Fibroblast of the conjunctiva (primary cell): ENCODE measurements around the gene EPHA6.
"Not testable (repeated sequence)": the region's sequence is repeated elsewhere in the genome, so short reads cannot be mapped to it uniquely, and the experiment has no call there.

Experiments used
- DNase-seq: peaks from one replicate; pipeline ENCODE4 v3.0.0-alpha.2; 2010; ENCODE audit warnings: low read depth

The EPHA6 gene

GRCh38 chr3:97181704-97182103 lies 367.3 kb downstream of the EPHA6 start:
- DNase-seq = no peak

GRCh38 chr3:97187771-97188170 lies 373.4 kb downstream of the EPHA6 start:
- DNase-seq = no peak

GRCh38 chr3:97189835-97190234 lies 375.4 kb downstream of the EPHA6 start:
- DNase-seq = no peak

GRCh38 chr3:97197083-97197482 lies 382.7 kb downstream of the EPHA6 start:
- DNase-seq = no peak

GRCh38 chr3:97197830-97198229 lies 383.4 kb downstream of the EPHA6 start:
- DNase-seq = no peak

- DNase-seq = no peak
These were observed 386.0 kb downstream of the EPHA6 start for GRCh38 chr3:97200387-97200786.

- DNase-seq = no peak
These were observed 387.4 kb downstream of the EPHA6 start for GRCh38 chr3:97201814-97202213.

GRCh38 chr3:97228966-97229365 lies 414.6 kb downstream of the EPHA6 start:
- no peak for DNase-seq

GRCh38 chr3:97230486-97230885 lies 416.1 kb downstream of the EPHA6 start:
- no peak for DNase-seq

- DNase-seq = no peak
These were observed 418.1 kb downstream of the EPHA6 start for GRCh38 chr3:97232393-97233034.

GRCh38 chr3:97235179-97235578 lies 420.8 kb downstream of the EPHA6 start:
- no peak for DNase-seq

- no peak for DNase-seq
These were observed 421.4 kb downstream of the EPHA6 start for GRCh38 chr3:97235611-97236315.

- no peak for DNase-seq
These were observed 427.0 kb downstream of the EPHA6 start for GRCh38 chr3:97241417-97241816.

- DNase-seq = no peak
These were observed 431.0 kb downstream of the EPHA6 start for GRCh38 chr3:97245201-97245910.

GRCh38 chr3:97256060-97256459 lies 441.7 kb downstream of the EPHA6 start:
- no peak for DNase-seq

GRCh38 chr3:97257942-97258697 lies 443.7 kb downstream of the EPHA6 start:
- no peak for DNase-seq

GRCh38 chr3:97259263-97259662 lies 444.9 kb downstream of the EPHA6 start:
- no peak for DNase-seq

- DNase-seq = no peak
These were observed 449.8 kb downstream of the EPHA6 start for GRCh38 chr3:97264180-97264579.

GRCh38 chr3:97265237-97266005 lies 451.0 kb downstream of the EPHA6 start:
- DNase-seq = no peak

GRCh38 chr3:97269202-97269601 lies 454.8 kb downstream of the EPHA6 start:
- no peak for DNase-seq

GRCh38 chr3:97276879-97277550 lies 462.6 kb downstream of the EPHA6 start:
- DNase-seq = not testable (repeated sequence)
